SHP77 treated with DMSO at 0.1 percent for 48 hours (cell line): ENCODE data around the gene NUP107.

Experiments used
- DNase-seq: peaks from one replicate; lab custom pipeline; 2025; lab: John Stamatoyannopoulos, UW

Gene NUP107

GRCh38 chr12:68743356-68743755 lies 56.6 kb downstream of the NUP107 start:
- DNase-seq = no peak

GRCh38 chr12:68745376-68745903 lies 58.7 kb downstream of the NUP107 start:
- no peak for DNase-seq

GRCh38 chr12:68745904-68746571 lies 59.3 kb downstream of the NUP107 start, which contains the start of gene SLC35E3:
Gene SLC35E3 (plus strand): TSS chr12:68746176. CDS start chr12:68746378, 202 bp downstream.
- peak; percentile 87 for DNase-seq

- DNase-seq = peak; percentile 30
These were observed 59.9 kb downstream of the NUP107 start for GRCh38 chr12:68746572-68747180.

GRCh38 chr12:68749443-68749842 lies 62.7 kb downstream of the NUP107 start:
- no peak for DNase-seq

GRCh38 chr12:68749861-68750260 lies 63.1 kb downstream of the NUP107 start:
- DNase-seq = no peak

- no peak for DNase-seq
These were observed 63.7 kb downstream of the NUP107 start for GRCh38 chr12:68750506-68750905.

- no peak for DNase-seq
These were observed 68.9 kb downstream of the NUP107 start for GRCh38 chr12:68755536-68756243.

- no peak for DNase-seq
These were observed 73.1 kb downstream of the NUP107 start for GRCh38 chr12:68759852-68760251.

GRCh38 chr12:68760806-68761441 lies 74.1 kb downstream of the NUP107 start:
- no peak for DNase-seq

- DNase-seq = no peak
These were observed 74.6 kb downstream of the NUP107 start for GRCh38 chr12:68761442-68761812.

GRCh38 chr12:68761901-68762630 lies 75.3 kb downstream of the NUP107 start:
- no peak for DNase-seq

GRCh38 chr12:68762691-68763090 lies 75.9 kb downstream of the NUP107 start:
- no peak for DNase-seq

- no peak for DNase-seq
These were observed 78.9 kb downstream of the NUP107 start for GRCh38 chr12:68765696-68766095.

GRCh38 chr12:68766646-68767045 lies 79.9 kb downstream of the NUP107 start:
- no peak for DNase-seq

GRCh38 chr12:68767191-68767590 lies 80.4 kb downstream of the NUP107 start:
- no peak for DNase-seq

- no peak for DNase-seq
These were observed 81.7 kb downstream of the NUP107 start for GRCh38 chr12:68768431-68768939.

GRCh38 chr12:68769941-68770340 lies 83.2 kb downstream of the NUP107 start:
- no peak for DNase-seq

GRCh38 chr12:68771223-68771925 lies 84.6 kb downstream of the NUP107 start:
- DNase-seq = no peak

GRCh38 chr12:68772714-68773113 lies 85.9 kb downstream of the NUP107 start:
- no peak for DNase-seq

- no peak for DNase-seq
These were observed 86.8 kb downstream of the NUP107 start for GRCh38 chr12:68773582-68773981.
